GM12878 (cell line): ENCODE data around the gene TULP4. TPM values are rescaled to one million over a fixed set of nuclear protein-coding genes. Genes with fewer than 3 reads are reported as not detected.

ENCODE experiments used
- EGR1 ChIP-seq, 2 experiments: IDR thresholded peaks; 1 replicate in 1 of 2; 2 replicates in 1 of 2; pipeline ENCODE4 v1.6.1; 2011 to 2012; ENCODE audit warnings: low read depth in 2 of 2, low read length in 2 of 2, borderline replicate concordance in 1 of 2, mild to moderate bottlenecking in 1 of 2, moderate library complexity in 1 of 2
- FOS ChIP-seq: IDR thresholded peaks from 3 replicates; pipeline ENCODE4 v1.6.1; 2011; ENCODE audit warnings: borderline replicate concordance; ENCODE audit not compliant: insufficient read length; ENCODE audit errors: extremely low read depth
- MAX ChIP-seq: IDR thresholded peaks from 2 replicates; pipeline ENCODE4 v1.6.1; 2012; ENCODE audit warnings: low read depth, low read length, improper control_type of control experiment
- MLLT1 ChIP-seq: fragments of 450-650 bp; IDR thresholded peaks from 2 replicates; pipeline ENCODE4 v1.6.1; 2016; ENCODE audit warnings: mild to moderate bottlenecking
- NFXL1 ChIP-seq: fragments of 450-650 bp; IDR thresholded peaks from 2 replicates; pipeline ENCODE4 v1.6.1; 2017; ENCODE audit warnings: antibody characterized with exemption, mild to moderate bottlenecking, borderline replicate concordance
- NFYB ChIP-seq: IDR thresholded peaks from 2 replicates; pipeline ENCODE4 v1.6.1; 2011; ENCODE audit warnings: low read depth, mild to moderate bottlenecking, low read length, improper control_type of control experiment, moderate library complexity; ENCODE audit not compliant: insufficient read depth
- POU2F2 ChIP-seq: IDR thresholded peaks from 3 replicates; pipeline ENCODE4 v1.6.1; 2011; ENCODE audit warnings: low read depth, mild to moderate bottlenecking, low read length, borderline replicate concordance
- REST ChIP-seq: IDR thresholded peaks from 2 replicates; pipeline ENCODE4 v1.6.1; 2012; ENCODE audit warnings: mild to moderate bottlenecking, low read depth, low read length
- ZBED1 ChIP-seq: IDR thresholded peaks from 2 replicates; pipeline ENCODE4 v1.6.1; 2016; ENCODE audit warnings: borderline replicate concordance
- polyA plus RNA-seq, 11 experiments: library from polyadenylated mRNA; depleted of rRNA in 4 of 11; unstranded in 6 of 11; stranded (reverse) in 5 of 11; fragments of >200 nt; fragmentation: Nextera tagmentation in 4 of 11; fragmentation: Illumina TruSeq in 1 of 11; extraction: Ambion mirVana in 4 of 11; extraction: Trizol in 1 of 11; gene quantifications; 1 replicate in 1 of 11; 2 replicates in 10 of 11; pipeline versions ENCODE4 v1.2.1 to v1.2.3, GENCODE V29; 2011 to 2016; ENCODE audit warnings: inconsistent platforms in 2 of 11, missing spikeins in 2 of 11, low read depth in 1 of 11
- total RNA-seq, 4 experiments: library from RNA; depleted of rRNA in 3 of 4; stranded (reverse); fragments of >200 nt in 3 of 4; fragmentation: Illumina TruSeq in 1 of 4; extraction: Trizol in 1 of 4; gene quantifications; 2 replicates each; pipeline versions ENCODE4 v1.2.1 to v1.2.3, GENCODE V29; 2013 to 2021

The TULP4 gene
- total and polyA plus RNA-seq, 10 of the 15 experiments (the other 5 are each of a cell fraction or from before 2014, with no cell fraction given): 0.73 to 31.8 (median 14.0) TPM

GRCh38 chr6:158377860-158378259 is 65.6 kb downstream of the TULP4 start (continued):
- TF ChIP-seq MLLT1 (no peak), REST (no peak), ZBED1 (no peak), MAX (no peak), NFYB (no peak), EGR1 (IDR thresholded peaks at IDR 0.05; ENCODE audit: borderline replicate concordance in 1 of 2, low read depth in 2 of 2, low read length in 2 of 2) (no peak), POU2F2 (no peak), NFXL1 (no peak), FOS (no peak)
